AG09309 (cell line): Measurements from ENCODE around the gene SPRR5.

Experiments
- DNase-seq: peaks from one replicate; pipeline ENCODE4 v3.0.0-alpha.2; 2010; ENCODE audit warnings: low read depth
- H3K4me3 ChIP-seq: 2 replicates; pipeline ENCODE4 v1.5.1; 2011; ENCODE audit warnings: mild to moderate bottlenecking, low read depth, low read length, moderate library complexity; ENCODE audit not compliant: control insufficient read depth
- TF ChIP-seq, protein P1 (sequence below): IDR thresholded peaks from 2 replicates; pipeline ENCODE4 v1.5.1; 2011; ENCODE audit warnings: mild to moderate bottlenecking, low read depth, low read length, inconsistent platforms; ENCODE audit not compliant: insufficient read depth, control insufficient read depth; ENCODE audit errors: missing control alignments

The SPRR5 gene

DNA sequence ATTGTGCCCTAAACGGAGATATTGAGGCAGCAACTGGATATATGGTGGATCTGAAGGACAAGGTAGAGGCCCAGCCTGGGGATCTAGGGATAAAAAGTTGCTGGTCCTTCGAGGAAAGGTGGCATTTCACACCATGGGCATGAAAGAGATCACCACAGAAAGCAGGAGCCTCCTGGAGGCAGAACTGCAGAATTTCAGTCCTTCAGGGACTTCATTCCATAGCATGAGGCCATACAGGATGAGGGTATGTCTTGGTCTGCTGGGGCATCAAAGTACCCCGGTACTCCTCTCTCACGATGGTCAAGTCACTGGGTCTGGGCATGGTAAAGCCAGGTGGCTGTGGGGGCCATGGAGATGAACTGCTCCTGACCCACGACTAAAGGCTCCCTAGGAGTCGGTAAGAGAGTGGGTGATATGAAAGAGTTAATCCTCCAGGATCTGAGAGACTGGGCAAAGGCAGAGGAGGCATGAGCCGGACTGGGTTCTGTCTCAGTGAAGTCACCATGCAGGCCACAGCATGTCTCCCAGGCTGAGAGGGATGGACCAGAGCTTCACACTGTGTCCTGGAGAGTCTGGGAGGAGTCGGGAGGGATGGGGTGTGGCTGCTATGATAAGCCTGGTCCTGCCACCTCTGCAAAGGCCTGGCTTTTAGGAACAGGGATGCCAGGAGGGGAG is 5.8 kb upstream of the SPRR5 start:
- DNase-seq, result no peak
- TF ChIP-seq, protein P1, sequence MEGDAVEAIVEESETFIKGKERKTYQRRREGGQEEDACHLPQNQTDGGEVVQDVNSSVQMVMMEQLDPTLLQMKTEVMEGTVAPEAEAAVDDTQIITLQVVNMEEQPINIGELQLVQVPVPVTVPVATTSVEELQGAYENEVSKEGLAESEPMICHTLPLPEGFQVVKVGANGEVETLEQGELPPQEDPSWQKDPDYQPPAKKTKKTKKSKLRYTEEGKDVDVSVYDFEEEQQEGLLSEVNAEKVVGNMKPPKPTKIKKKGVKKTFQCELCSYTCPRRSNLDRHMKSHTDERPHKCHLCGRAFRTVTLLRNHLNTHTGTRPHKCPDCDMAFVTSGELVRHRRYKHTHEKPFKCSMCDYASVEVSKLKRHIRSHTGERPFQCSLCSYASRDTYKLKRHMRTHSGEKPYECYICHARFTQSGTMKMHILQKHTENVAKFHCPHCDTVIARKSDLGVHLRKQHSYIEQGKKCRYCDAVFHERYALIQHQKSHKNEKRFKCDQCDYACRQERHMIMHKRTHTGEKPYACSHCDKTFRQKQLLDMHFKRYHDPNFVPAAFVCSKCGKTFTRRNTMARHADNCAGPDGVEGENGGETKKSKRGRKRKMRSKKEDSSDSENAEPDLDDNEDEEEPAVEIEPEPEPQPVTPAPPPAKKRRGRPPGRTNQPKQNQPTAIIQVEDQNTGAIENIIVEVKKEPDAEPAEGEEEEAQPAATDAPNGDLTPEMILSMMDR, result no peak
- no peak overlapping the region for H3K4me3 ChIP-seq

DNA sequence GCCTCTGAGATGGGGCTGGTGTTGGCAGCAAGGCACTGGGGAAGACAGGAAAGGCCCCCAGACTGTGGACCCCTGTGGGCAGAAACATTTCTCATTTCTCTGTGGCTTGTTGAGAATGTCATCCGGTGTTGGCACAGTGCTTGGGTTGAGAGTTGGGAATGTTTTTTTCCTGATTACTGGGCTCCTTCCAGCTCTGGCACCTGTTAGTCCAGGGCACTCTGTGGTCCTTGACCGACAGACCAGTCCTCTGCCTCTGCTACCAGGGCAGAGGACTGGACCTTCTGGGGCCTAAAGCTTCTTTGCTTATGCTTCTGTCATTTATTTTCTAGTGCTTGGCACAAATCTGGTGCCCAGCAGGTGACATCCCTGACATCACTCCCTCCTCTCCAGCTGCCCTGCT is 4.8 kb upstream of the SPRR5 start:
- H3K4me3 ChIP-seq, result no peak overlapping the region
- TF ChIP-seq, protein P1, result no peak
- no peak for DNase-seq

DNA sequence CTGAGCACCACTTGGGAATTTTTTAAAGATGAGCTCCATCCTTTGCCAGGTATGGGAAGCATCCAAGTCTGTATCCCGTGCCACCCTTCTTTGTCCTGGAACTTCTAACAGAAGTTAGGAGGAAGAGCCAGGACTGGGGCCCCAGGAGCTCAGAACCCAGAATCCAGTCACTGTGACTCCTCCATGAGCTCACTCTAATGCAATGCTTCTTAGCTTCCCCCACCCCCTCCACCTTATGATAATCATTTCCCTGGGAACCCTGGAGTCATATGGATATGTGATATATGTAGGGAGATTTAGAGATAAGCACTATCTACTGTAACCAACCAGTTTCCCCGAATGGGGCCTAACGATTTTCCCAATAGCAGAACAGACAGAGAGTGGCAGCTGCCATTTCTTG is 758 bp upstream of the SPRR5 start:
- TF ChIP-seq, protein P1, result no peak
- no peak overlapping the region for H3K4me3 ChIP-seq
- DNase-seq, result no peak

DNA sequence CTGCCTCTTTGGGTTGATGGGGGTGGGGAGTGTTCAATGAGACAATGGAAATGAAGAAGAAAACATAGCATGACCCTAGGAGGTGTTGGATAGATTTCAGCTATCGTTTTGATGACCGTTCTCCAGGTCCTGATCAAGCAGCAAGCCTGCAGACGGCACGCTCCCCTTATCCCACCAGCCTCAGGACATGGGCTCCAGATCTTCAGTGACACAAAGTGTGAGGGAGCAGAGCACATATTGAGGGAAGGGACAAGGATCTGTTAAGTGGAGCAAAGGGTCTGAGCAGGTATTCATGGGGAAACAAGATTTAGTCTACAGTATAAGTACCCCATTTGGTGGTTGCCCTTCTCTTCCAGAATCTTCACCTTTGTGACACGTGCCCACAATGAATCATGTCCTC is 4.7 kb downstream of the SPRR5 start:
- TF ChIP-seq, protein P1, result no peak
- no peak overlapping the region for H3K4me3 ChIP-seq
- no peak for DNase-seq

DNA sequence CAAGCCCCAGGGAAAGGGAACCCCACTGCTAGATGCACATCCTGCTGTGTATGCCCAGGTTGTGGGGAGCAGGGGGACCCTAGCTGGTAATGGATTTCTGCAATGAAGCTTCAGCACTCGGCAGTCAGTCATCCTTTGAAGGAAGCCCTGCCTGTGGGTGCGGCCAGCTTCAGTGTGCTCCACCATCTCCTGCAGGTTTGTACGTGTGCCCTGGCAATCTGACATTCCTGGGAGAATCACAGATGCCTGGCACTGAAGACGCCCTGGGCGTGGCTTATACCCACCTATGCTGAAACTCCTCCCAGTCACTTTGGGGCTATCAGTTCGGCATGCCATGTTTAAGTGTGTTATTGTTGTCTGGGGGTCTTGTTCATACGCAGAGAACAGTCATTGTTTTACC is 6.8 kb downstream of the SPRR5 start:
- DNase-seq, result no peak
- TF ChIP-seq, protein P1, result no peak
- no peak overlapping the region for H3K4me3 ChIP-seq

DNA sequence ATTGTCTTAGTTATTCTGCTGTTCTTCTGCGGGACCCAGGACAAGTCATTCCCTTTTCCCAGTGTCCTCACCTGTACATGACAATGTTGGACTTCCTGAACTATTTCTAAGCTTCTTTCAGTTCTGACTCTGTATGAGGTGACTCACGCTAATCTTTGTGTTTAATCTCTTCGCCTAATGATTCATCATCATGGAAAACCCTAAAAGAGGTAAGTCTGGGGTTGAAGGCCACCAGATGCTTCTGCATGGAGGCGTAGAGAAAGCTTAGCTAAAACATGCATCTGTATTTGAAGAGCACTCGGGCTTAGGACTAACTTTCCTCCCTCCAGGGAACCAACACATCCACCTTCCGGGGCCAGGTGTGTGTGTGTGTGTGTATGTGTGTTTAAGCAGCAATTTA is 7.4 kb downstream of the SPRR5 start:
- no peak for DNase-seq
- no peak overlapping the region for H3K4me3 ChIP-seq
- TF ChIP-seq, protein P1, result no peak
